GM18868 (cell line): Measurements from ENCODE around the gene HAVCR1.
"Not testable (repeated sequence)": the region's sequence is repeated elsewhere in the genome, so short reads cannot be mapped to it uniquely, and the experiment has no call there.

ENCODE experiments used
- ATAC-seq: cut with Tn5 transposase; IDR thresholded peaks from one replicate; pipeline ENCODE4 v1.9.1; 2021; ENCODE audit warnings: mild to moderate bottlenecking, moderate library complexity; ENCODE audit not compliant: unreplicated experiment

The HAVCR1 gene

DNA sequence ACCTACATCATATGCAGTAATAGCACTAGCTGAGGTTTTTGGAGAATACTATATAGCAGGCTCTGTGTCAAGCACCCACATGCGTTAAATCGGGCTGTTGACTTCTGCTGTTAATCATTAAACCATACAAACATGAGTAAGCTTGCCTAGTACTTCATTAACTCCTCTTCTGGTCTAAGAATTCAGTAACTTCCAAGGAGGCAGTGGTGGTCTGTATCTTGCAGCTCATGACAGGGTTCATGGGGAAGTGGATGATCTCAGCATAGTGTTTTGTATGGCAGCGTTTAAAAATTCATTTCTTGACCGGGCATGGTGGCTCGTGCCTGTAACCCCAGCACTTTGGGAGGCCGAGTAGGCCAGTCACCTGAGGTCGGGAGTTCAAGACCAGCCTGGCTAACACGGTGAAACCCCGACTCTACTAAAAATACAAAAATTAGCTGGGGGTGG is at the start of gene HAVCR1:
TSS of gene HAVCR1 (minus strand) at position 24 of the 447 bp plus-strand sequence. CDS start 1,173 bp downstream, outside the sequence.
- ATAC-seq: no peak

DNA sequence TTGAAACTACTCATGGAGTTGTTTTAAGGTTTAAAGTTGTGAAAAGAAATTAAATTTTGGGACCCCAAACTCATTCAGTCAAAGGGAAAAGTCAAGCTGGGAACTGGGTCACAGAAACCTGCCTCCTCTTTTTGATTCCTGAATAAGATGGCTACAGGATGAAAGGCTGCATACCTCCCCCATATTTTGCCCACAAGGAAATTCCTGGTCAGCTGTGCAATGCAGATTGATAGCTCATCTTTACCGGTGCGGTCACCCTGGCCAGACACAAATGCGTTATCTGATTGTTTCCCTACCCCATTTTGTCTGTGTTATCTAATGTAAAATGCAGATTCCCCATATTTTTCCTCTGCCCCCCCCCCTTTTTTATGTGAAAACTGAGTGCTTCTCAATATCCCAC is 48.6 kb upstream of the HAVCR1 start:
- no peak for ATAC-seq

DNA sequence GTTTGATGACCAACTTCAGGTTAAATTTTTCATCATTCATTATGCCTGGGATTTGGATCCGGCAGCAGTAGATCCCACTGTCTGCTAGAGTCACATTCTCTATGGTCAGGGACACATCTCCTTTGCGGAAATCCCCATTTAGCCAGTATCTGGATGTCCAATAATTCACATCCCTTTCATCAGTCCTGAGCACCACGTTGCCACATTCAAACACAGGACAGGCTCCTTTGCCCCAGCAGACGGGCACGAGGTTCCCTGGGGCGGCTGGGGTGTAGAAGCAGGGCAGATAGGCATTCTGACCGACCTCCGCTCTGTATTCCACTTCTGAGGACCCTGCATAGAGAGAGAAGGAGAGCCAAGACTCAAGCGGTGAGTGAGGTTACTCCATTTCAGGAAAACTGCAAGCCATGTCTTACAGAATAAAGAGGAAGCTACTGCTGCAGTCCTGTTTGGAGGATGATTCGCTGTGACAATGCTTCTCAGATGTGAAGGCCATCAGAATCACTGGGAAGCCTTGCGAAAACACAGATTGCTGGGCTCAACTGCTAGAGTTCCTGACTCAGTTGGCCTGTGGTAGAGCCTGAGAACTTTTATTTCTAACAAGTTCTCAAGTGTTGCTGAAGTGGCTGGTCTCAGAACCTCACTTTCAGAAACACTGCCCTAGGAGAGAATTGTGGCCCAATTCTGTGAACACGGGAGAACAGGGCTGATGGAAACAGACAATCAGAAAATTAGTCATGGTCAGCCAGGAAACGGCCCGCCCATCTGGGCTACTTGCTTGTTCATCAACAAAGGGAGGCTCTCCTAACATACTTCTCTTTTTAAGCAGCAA is 47.9 kb upstream of the HAVCR1 start:
- ATAC-seq: no peak

DNA sequence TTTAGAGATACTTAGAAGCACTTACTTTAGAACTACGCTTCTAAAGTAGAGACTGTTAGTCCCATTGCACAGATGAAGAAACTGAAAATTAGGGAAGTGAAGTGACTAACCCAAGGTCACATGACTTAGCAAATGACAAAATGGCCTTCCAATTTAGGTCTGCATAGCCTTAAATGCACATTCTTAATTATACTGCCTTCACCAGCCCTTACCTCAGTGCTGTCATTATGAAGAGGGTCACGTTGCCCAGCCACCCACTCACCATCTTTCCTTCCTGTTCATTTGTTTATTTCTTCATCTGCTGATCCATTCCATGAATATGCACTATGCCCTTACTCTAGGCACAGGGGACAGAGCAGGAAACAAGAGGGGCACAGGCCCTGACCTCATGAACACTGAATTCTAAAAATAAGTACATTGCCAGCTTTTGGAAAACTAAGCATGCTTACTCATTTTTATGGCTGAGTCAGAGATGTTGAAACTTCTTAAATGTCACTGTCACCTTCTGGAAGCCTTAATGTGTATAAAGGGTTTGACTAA is 41.3 kb upstream of the HAVCR1 start:
- peak; percentile 74 for ATAC-seq

DNA sequence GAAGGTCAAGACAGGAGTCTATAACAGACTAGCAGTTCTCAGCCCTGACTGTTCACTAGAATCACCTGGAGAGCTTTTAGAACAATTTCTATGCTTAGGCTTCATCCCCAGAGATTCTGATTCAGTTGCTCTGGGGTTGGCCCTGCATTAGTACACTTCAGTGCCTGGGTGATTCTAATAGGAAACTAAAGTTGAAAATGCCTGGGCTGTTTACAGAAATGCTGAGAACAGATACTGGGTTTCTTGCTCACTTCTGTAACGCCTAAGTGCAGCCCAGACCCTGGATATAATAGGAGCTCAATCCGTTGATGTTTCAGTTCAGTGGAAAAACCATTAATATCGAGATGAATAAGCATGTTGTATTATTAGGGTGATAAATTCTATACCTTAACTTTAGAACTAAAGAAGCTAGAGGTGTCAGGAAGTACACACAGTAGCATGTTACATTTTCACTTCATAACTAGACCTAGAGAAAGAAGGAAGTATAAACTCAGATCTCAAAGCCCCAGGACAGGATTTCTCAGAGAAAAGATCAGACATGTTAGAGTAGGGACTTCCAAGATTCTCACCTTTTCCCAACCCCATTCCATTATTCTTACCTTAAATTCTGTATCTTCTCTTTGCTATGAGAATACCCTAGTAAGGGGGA is 29.6 kb upstream of the HAVCR1 start:
- peak; percentile 75 for ATAC-seq

DNA sequence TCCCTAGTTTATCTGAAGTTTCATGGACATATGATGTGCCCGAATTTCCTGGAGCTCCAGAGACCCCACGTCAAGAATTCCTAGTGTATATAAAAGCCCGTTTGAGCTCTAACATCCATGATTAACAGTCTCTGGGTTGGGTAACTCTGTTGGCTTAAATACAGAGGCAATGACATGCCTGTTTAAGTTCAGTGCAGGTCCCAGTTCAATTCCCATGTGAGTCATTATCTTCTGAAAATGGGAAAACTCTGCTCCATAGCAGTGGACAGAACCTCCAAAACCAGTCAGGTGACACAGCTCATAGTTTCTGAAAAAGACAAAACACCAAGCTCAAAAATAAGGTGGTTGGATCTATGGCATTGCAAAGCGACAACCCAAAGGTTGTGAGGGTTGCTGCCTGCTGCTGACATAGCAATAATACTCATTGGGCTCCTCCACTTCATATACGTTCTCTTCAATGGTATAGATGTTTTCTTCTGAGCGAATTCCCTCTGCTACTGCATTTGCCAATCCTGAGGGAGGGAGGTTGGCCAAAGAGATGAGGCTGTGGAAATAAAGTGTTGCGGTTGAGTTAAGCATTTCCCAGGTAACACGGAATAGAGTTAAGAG is 27.9 kb upstream of the HAVCR1 start:
- no peak for ATAC-seq

DNA sequence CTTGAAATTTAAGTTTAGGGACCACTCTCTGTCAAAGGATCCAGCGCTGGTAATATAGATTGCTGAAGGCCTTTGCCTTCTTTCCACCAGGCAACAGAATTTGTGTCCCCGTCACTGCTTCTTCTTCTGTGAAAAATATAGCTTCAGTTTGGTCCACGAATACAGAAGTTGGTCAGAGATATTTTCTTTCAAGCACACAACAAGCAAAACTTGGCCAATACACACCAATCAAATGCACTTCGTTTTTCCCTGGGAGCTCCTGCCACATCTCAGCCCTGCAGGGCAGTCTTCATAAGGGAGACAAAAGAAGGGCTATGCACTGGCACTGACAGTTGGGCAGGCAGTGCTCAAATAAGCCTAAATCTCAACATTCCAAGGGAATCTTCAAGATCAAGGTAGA is 27.0 kb upstream of the HAVCR1 start:
- no peak for ATAC-seq

DNA sequence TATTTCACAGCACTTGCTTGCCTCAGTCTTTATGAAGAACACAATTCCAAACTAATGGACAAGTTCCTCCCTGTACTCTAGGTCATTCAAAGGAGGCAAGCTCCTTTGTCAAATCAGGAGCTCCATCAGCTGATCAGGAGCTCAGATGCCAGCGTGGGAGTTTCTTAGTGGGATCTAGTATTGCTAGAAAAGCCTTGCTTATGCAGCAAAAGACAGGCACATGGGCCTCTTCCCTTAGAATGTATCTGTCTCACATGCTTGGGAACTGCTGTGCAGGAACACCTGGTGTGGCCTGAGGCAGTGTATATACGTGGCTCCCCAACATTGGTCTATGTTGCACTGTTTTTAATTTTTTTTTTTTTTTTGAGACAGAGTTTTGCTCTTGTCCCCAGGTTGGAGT is 21.4 kb upstream of the HAVCR1 start:
- ATAC-seq: no peak

DNA sequence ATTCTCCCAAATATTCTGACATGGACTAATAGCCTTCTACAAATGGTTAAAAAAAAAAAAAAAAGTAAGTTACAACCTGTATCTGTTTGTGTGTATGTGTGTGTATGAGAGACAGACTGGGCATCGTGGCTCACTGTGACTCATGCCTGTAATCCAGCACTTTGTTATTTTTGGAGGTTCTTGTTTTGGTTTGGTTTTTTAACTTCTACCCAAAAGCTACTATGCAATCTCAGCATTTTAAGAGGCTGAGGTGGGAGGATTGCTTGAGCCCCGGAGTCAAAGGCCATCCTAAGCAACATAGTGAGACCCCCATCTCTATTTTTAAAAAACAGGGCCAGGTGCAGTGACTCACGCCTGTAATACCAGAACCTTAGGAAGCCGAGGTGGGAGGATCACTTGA is 17.6 kb upstream of the HAVCR1 start:
- ATAC-seq: peak; percentile 51

DNA sequence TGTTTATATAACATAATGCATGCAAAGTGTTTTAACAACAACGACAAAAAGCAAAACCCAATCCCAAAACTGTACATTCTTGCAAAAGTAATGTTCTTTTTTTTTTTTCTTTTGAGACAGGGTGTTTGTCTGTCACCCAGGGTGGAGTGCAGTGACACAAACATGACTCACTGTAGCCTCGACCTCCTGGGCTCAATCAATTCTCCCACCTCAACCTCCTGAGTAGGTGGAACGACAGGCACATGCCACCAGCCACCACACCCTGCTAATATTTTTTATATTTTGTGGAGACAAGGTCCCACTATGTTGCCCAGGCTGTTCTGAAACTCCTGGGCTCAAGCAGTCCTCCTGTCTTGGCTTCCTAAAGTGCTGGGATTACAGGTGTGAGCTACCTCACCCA is 13.6 kb upstream of the HAVCR1 start:
- no peak for ATAC-seq

DNA sequence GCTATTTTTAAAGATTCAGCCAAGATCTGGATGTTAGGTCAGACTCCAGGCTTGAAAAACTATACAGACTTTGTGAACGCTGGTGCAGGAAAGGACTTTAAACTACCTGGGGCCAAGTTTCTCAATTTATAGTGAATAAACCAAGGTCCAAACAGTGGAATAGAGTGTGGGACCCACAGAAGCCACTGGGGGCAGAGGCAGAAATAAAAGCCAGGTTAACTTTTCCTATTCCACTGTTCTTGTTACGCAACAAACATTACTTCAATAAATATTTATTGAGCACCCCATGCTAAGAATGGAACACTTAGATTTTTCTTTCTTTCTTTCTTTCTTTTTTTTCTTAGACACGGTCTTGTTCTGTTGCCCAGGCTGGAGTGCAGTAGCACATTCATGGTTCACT is 11.0 kb upstream of the HAVCR1 start:
- ATAC-seq: no peak

DNA sequence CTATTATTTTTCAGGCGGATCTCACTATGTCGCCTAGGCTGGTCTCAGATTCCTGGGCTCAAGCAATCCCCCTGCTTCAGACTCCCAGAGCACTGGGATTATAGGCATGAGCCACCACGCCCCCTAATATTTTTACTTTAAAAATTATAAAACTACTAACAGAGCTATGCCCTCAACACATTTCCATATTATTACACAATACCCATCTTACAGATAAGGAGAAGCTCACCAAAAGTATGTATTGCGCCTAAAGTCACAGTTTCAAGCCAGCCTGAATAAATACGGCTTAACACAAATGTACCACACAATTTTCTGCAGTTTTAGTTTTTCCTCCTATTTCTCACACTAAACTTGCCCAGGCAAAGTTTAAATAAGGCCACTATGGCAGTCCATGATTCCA is 9.9 kb upstream of the HAVCR1 start:
- no peak for ATAC-seq

DNA sequence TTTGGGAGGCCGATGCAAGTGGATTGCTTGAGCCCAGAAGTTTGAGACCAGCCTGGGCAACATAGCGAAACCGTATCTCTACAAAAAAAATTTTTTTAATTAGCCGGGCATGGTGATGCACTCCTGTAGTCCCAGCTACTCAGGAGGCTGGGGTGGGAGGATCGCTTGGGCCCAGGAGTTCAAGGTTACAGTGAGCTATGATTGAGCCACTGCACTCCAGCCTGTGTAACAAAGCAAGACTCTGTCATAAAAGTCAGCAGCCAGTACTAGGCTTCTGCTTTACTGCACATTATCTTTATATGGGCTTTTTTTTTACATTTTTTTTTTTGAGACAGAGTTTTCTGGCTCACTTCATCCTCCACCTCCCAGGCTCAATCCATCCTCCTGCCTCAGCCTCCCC is 9.4 kb upstream of the HAVCR1 start:
- no peak for ATAC-seq

DNA sequence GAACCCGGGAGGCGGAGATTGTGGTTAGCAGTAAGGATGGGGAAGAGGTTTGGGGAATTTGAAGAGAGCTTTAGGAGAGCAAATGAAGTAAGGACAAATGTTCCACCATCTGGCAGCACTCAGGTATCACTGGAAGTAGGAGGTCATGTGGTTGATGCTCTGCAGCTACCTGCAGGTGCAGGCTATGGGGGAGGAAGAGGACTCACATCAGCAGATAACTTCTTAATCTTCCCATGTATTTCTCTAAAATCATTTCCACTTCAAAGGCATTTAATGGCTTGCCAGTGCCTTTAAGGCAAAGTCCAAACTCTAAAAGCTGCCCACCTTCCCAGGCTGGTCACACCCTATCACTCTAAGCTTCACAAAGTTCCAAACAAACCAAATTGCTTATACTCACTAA is 8.1 kb upstream of the HAVCR1 start:
- no peak for ATAC-seq

DNA sequence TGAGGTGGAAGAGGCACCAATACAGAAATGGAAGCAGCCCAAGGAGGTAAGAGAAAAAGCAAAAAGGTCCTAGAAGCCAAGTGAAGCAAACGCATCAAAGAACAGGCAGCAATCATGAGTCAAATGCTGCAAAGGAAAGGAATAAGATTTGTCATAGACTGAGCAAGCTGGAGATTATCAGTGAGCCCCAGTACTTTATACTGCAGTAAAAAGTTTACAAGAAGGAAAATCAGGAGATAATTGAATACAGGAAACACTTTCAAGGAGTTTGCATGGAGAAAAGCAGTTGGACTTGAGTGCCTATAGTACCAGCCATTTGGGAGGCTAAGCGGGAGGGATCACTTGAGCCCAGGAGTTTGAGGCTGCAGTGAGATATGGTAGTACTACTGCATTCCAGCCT is 7.2 kb upstream of the HAVCR1 start:
- no peak for ATAC-seq

DNA sequence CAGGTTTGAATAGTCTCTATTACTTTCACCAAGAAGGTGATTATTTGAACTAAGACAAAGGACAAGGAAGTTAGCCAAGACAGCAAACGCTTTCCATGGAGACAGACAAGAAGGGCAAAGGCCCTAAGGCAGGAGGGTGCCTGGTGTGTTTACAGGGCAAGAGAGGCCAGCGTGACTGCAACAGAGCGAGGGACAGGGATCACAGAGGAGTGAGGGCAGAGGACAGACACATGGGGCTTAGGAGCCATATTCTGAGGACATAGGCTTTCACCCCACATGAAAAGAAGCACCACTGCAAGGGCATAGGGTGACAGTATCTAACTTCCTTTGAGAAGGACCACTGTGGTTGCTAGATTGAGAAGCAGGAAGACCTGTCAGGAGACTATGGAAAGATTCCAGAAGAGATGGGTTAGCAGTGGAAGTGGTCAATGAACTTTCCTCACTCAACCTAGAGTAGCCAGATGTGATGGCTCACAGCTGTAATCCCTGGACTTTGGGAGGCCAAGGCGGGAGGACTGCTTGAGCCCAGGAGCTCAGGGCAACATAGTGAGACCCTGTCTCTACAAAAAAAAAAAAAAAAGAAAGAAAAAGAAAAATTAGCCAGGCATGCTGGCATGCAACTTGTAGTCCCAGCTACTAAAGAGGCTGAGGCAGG is 5.0 kb upstream of the HAVCR1 start:
- ATAC-seq: no peak

DNA sequence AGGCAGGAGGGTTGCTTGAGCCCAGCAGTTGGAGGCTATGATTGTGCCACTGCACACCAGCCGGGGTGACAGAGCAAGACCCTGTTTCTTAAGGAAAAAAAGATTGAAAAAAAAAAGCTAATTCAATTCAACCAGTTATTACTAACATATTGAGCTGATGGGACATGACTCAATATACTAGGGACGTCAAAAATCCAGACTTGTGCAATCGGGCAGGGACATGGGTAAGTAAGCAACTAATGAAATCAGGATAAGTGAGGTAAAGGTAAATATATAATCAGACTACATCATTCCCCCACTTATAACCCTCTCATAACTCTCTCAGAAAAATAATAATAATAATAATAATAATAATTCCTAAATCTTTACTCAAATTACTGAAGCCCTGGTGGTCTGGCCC is 975 bp upstream of the HAVCR1 start:
- ATAC-seq: no peak

DNA sequence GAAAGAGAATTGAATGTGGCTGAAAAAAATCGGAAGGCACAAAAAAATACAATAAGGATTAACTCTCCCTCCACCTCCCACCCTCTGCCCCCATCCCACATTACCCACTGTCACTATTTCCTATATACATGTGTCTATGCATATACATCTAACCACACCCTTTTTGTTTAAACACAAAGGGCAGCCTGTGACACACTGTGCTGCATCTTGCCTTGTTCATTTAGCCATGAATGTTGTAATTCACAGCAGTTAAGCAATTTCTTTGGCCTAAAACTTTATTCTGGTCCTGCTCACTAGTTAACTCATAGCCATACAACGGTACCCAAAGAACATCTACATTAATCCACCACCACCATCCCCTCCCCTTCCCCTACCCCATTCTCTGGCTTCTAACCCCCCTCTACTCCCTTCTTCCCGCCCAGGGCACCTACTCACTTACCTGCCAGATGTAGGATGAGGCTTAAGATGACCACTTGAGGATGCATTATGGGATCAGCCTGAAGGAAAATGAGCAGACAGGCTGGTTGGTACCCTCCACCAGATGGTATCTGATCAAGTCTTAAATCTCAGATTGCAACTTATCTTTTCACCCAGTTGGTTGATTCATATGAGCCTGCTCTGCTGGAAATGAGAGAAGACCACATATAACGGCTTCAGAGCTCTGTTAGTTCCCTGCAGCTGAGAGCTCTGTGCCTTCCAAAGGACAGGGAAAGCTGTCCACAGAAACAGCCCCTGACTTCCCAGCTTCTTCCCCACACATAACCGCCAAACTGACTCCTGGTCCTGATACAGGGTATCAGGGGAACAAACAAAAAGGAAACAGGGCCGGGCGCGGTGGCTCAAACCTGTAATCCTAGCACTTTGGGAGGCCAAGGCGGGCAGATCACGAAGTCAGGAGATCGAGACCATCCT is 1.2 kb downstream of the HAVCR1 start:
- no peak for ATAC-seq

DNA sequence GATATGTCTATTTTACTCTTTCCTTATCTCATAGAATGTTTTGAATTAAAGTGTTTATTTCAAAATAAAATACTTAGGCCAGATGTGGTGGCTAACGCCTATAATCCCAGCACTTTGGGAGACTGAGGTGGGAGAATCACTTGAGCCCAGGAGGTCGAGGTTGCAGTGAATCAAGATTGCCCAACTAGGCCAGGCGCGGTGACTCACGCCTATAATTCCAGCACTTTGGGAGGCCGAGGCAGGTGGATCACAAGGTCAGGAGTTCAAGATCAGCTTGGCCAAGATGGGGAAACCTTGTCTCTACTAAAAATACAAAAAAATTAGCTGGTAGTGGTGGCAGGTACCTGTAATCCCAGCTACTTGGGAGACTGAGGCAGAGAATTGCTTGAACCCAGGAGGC is 2.1 kb downstream of the HAVCR1 start:
- ATAC-seq: not testable (repeated sequence)

DNA sequence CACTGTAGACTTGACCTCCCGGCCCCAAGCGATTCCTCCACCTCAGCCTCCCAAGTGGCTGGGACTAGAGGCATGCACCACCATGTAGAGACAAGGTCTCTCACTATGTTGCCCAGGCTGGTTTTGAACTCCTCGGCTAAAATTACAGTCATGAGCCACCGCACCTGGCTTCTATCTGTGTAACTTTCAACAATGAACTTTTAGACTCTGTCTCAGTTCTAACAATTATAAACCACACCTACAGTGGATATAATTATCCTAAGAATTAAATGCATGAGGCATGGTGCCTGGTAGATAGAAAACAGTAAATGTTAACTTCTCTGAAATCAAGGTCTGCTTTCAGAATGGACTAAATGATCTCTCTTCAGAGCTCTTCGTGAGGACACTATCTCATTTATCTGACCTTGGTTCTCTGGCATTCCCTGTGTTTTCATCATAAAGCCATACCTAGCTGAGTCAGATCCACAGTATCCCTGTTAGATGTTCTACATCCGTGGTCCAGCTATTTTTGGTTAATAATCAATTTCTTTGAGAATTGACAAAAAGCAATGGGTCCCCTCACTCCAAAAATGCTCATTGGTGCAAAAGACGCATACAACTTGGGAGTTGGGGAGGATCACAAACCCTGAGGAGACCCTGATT is 7.2 kb downstream of the HAVCR1 start:
- no peak for ATAC-seq
